HEK293 (cell line): ENCODE data around the gene HERC2.

Source experiments
- CTCF ChIA-PET: fragments of 350-600 bp; formaldehyde crosslinking; extraction: SDS; loops from one replicate; lab custom pipeline; 2021; ENCODE audit warnings: antibody characterized with exemption; lab: Yijun Ruan, JAX
- POLR2A ChIA-PET: fragments of 300-600 bp; formaldehyde crosslinking; extraction: SDS; loops from one replicate; lab custom pipeline; 2020; ENCODE audit warnings: antibody characterized with exemption, inconsistent platforms; lab: Yijun Ruan, JAX
- H3K27ac ChIP-seq: fragments of 200-500 bp; sonication (Bioruptor generic); 2 replicates; pipeline ENCODE4 v1.5.1; 2014; ENCODE audit warnings: low read depth, low read length, control low read depth, inconsistent platforms; ENCODE audit errors: extremely low read depth
- H3K36me3 ChIP-seq, 2 experiments: fragments of 200-500 bp in 1 of 2; sonication (Bioruptor generic) in 1 of 2; 1 replicate in 1 of 2; 2 replicates in 1 of 2; pipeline ENCODE4 v1.5.1; 2014 to 2017; ENCODE audit warnings: inconsistent platforms in 2 of 2, low read length in 2 of 2; ENCODE audit not compliant: control insufficient read depth in 2 of 2, insufficient read depth in 1 of 2
- H3K4me1 ChIP-seq: fragments of 200-500 bp; sonication (Bioruptor generic); 2 replicates; pipeline ENCODE4 v1.5.1; 2014; ENCODE audit warnings: mild to moderate bottlenecking, low read length, inconsistent platforms; ENCODE audit not compliant: control insufficient read depth, insufficient read depth
- H3K4me3 ChIP-seq: 2 replicates; pipeline ENCODE4 v1.5.1; 2011; ENCODE audit warnings: low read depth, mild to moderate bottlenecking, control low read depth, low read length, moderate library complexity
- H3K9me3 ChIP-seq: fragments of 200-500 bp; sonication (Bioruptor generic); 2 replicates; pipeline ENCODE4 v1.5.1; 2014; ENCODE audit warnings: low read depth, low read length, inconsistent platforms; ENCODE audit not compliant: control insufficient read depth, insufficient read depth
- BCL11A ChIP-seq: fragments of 450-650 bp; formaldehyde crosslinking; IDR thresholded peaks from 2 replicates; pipeline ENCODE4 v1.5.1; 2016; ENCODE audit warnings: low read depth, missing biosample characterization, missing genetic modification characterization
- IKZF3 ChIP-seq: fragments of 450-650 bp; IDR thresholded peaks from 2 replicates; pipeline ENCODE4 v1.5.0; 2018; ENCODE audit warnings: missing biosample characterization, mild to moderate bottlenecking, missing genetic modification characterization, moderate library complexity
- KLF16 ChIP-seq: fragments of 450-650 bp; formaldehyde crosslinking; IDR thresholded peaks from 2 replicates; pipeline ENCODE4 v1.5.1; 2017; ENCODE audit warnings: missing biosample characterization, missing genetic modification characterization
- SP2 ChIP-seq: fragments of 450-650 bp; formaldehyde crosslinking; IDR thresholded peaks from 2 replicates; pipeline ENCODE4 v1.5.1; 2016; ENCODE audit warnings: missing biosample characterization, missing genetic modification characterization
- TRIM28 ChIP-seq: IDR thresholded peaks from 2 replicates; pipeline ENCODE4 v1.6.1; 2011; ENCODE audit warnings: low read length, control low read depth, borderline replicate concordance
- ZEB2 ChIP-seq: fragments of 450-650 bp; formaldehyde crosslinking; IDR thresholded peaks from 2 replicates; pipeline ENCODE4 v1.5.1; 2016; ENCODE audit warnings: missing biosample characterization, missing genetic modification characterization
- ZNF24 ChIP-seq: fragments of 450-650 bp; formaldehyde crosslinking; IDR thresholded peaks from 2 replicates; pipeline ENCODE4 v1.5.1; 2016; ENCODE audit warnings: missing biosample characterization, missing genetic modification characterization
- ZNF341 ChIP-seq: fragments of 450-650 bp; formaldehyde crosslinking; IDR thresholded peaks from 2 replicates; pipeline ENCODE4; 2016; ENCODE audit warnings: low read depth, missing biosample characterization, missing genetic modification characterization
- ZNF426 ChIP-seq: fragments of 450-650 bp; formaldehyde crosslinking; IDR thresholded peaks from 2 replicates; pipeline ENCODE4 v1.5.1; 2017; ENCODE audit warnings: missing biosample characterization, missing genetic modification characterization, mild to moderate bottlenecking, inconsistent platforms, moderate library complexity
- ZNF560 ChIP-seq: fragments of 450-650 bp; formaldehyde crosslinking; IDR thresholded peaks from 2 replicates; pipeline ENCODE4 v1.5.1; 2017; ENCODE audit warnings: missing biosample characterization, missing genetic modification characterization, borderline replicate concordance
- TF ChIP-seq, protein P1 (sequence below): fragments of 450-650 bp; formaldehyde crosslinking; IDR thresholded peaks from 2 replicates; pipeline ENCODE4 v1.5.1; 2016; ENCODE audit warnings: missing biosample characterization, missing genetic modification characterization, low read depth
- TF ChIP-seq, protein P2 (sequence below): fragments of 450-650 bp; formaldehyde crosslinking; IDR thresholded peaks from 2 replicates; pipeline ENCODE4 v1.5.1; 2017; ENCODE audit warnings: missing biosample characterization, missing genetic modification characterization
- TF ChIP-seq, protein P3 (sequence below): fragments of 450-650 bp; IDR thresholded peaks from 2 replicates; pipeline ENCODE4 v1.5.1; 2018; ENCODE audit warnings: missing biosample characterization, missing genetic modification characterization
- TF ChIP-seq, protein P4 (sequence below): fragments of 450-650 bp; formaldehyde crosslinking; IDR thresholded peaks from 2 replicates; pipeline ENCODE4 v1.5.1; 2016; ENCODE audit warnings: missing biosample characterization, missing genetic modification characterization

HERC2 gene

DNA sequence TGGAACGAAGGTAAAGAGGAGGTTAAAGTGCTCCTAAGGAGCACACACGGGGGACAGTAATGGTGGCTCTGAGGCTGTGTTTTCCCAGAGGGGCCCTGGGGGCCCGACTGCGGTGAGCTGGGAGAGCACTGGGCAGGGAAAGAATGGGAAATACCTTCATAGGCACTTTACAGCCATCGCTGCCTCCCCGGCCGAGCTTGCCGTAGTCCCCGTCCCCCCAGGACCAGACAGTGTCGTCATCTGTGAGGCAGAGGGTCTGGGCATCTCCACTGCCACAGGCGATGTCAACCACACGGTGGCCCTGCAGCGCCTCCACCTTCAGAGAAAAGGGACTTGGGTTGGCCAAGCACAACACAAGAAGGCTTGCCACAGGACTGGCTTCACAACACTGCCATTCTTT, 190.0 kb downstream of the HERC2 start (continued):
- TF ChIP-seq, protein P1, sequence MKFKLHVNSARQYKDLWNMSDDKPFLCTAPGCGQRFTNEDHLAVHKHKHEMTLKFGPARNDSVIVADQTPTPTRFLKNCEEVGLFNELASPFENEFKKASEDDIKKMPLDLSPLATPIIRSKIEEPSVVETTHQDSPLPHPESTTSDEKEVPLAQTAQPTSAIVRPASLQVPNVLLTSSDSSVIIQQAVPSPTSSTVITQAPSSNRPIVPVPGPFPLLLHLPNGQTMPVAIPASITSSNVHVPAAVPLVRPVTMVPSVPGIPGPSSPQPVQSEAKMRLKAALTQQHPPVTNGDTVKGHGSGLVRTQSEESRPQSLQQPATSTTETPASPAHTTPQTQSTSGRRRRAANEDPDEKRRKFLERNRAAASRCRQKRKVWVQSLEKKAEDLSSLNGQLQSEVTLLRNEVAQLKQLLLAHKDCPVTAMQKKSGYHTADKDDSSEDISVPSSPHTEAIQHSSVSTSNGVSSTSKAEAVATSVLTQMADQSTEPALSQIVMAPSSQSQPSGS = no peak
- TF ChIP-seq KLF16 = no peak
- TF ChIP-seq SP2 (tag by site-specific recombination) = no peak
- no peak for TF ChIP-seq ZEB2 (tag by site-specific recombination)
- TF ChIP-seq, protein P2, sequence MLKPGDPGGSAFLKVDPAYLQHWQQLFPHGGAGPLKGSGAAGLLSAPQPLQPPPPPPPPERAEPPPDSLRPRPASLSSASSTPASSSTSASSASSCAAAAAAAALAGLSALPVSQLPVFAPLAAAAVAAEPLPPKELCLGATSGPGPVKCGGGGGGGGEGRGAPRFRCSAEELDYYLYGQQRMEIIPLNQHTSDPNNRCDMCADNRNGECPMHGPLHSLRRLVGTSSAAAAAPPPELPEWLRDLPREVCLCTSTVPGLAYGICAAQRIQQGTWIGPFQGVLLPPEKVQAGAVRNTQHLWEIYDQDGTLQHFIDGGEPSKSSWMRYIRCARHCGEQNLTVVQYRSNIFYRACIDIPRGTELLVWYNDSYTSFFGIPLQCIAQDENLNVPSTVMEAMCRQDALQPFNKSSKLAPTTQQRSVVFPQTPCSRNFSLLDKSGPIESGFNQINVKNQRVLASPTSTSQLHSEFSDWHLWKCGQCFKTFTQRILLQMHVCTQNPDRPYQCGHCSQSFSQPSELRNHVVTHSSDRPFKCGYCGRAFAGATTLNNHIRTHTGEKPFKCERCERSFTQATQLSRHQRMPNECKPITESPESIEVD (tag by site-specific recombination) = no peak
- no peak for TF ChIP-seq ZNF24

DNA sequence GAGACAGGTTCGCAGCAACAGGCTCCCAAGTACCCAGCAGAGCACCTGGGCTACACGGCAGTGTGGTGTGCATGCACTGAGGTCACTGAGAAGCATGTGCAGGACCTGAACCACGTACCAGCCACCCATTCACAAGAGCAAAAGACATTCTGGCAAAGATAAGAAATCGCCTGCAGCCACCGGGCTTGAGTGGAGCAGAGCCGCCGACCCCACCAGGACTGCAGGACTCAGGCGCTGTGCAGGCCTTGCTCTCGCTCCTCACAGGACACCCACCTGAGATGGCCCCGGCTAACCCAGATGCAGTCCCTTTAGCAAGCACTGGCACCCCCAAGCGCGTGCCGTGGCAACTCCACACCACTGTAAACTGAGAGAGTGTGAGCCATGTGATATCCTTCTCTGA, 190.6 kb downstream of the HERC2 start:
- CTCF ChIA-PET = no interaction called here
- Histone ChIP-seq H3K4me1 (no peaks in the 10 kb centered on the region), H3K36me3 (peaks cover 0 to 68% of the 10 kb centered on the region in 2 experiments; a peak in 1 of 3 replicates)

DNA sequence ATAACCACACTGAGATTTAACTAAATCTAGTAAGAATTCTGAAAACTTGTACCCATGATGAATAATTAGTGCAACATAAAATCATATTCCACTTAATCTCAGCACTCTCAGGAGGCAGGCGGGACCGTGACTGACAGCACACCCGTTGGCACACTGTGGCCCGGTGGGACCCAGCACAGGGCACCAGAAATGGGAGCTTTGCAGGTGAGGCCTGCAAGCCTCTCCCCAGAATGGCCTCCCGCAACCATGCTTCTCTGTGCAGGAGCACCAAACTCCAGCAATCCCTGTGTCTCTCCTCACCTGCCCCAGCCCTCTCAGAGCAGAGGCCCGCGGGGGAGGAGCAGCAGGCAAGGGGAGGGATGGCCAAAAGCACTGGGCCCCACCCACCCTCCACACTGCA, 191.3 kb downstream of the HERC2 start:
- peaks cover 0 to 68% of the 10 kb centered on the region in 2 experiments; a peak in 1 of 3 replicates for H3K36me3 ChIP-seq
- H3K9me3 ChIP-seq = no peaks in the 10 kb centered on the region
- H3K4me3 ChIP-seq = no peak overlapping the region
- TF ChIP-seq, protein P2 (tag by site-specific recombination) = no peak
- TF ChIP-seq TRIM28 = no peak
- TF ChIP-seq BCL11A (tag by site-specific recombination) = no peak
- TF ChIP-seq, protein P3, sequence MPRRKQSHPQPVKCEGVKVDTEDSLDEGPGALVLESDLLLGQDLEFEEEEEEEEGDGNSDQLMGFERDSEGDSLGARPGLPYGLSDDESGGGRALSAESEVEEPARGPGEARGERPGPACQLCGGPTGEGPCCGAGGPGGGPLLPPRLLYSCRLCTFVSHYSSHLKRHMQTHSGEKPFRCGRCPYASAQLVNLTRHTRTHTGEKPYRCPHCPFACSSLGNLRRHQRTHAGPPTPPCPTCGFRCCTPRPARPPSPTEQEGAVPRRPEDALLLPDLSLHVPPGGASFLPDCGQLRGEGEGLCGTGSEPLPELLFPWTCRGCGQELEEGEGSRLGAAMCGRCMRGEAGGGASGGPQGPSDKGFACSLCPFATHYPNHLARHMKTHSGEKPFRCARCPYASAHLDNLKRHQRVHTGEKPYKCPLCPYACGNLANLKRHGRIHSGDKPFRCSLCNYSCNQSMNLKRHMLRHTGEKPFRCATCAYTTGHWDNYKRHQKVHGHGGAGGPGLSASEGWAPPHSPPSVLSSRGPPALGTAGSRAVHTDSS (tag by site-specific recombination) = no peak
- no peaks in the 10 kb centered on the region for H3K4me1 ChIP-seq
- ChIA-PET POLR2A (no interaction called here), CTCF (no interaction called here)
- no peak overlapping the region for H3K27ac ChIP-seq

More for the DNA sequence above, 190.6 kb downstream of the HERC2 start:
- POLR2A ChIA-PET = no interaction called here
- H3K9me3 ChIP-seq = no peaks in the 10 kb centered on the region
- no peak overlapping the region for H3K4me3 ChIP-seq
- H3K27ac ChIP-seq = no peak overlapping the region
- TF ChIP-seq ZNF560 (tag by site-specific recombination) = no peak
- no peak for TF ChIP-seq IKZF3 (tag by site-specific recombination)
- no peak for TF ChIP-seq ZNF341 (tag by site-specific recombination)

DNA sequence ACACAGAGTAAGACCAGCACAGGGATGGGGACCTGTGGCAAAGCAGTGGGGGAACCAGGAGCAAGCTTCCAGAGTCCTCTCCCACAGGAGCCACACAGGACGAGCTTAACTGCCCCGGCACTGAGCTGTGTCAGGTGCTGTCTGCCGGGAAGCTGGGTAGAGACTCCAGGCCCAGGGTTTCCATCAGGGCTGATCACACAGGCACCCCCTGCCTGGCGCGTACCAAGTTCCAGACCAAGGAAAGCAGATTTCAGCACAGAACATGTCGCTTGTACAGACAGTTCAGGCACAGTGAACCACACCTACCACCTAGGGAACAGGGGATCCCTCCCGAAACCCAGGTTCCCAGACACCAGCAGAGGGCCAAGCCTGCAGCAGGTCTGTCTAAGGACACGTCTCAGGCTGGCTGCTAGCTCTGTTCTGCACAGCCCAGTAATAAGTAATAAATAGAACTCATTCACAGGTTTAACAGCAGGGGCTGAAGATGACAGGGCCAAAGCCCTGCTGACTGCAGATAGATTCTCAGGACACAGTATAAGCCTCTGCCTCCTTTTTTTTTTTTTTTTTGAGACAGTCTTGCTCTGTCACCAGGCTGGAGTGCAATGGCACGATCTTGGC, 192.6 kb downstream of the HERC2 start:
- H3K4me1 ChIP-seq = no peaks in the 10 kb centered on the region
- no peaks in the 10 kb centered on the region for H3K9me3 ChIP-seq
- no peak overlapping the region for H3K27ac ChIP-seq
- TF ChIP-seq, protein P4, sequence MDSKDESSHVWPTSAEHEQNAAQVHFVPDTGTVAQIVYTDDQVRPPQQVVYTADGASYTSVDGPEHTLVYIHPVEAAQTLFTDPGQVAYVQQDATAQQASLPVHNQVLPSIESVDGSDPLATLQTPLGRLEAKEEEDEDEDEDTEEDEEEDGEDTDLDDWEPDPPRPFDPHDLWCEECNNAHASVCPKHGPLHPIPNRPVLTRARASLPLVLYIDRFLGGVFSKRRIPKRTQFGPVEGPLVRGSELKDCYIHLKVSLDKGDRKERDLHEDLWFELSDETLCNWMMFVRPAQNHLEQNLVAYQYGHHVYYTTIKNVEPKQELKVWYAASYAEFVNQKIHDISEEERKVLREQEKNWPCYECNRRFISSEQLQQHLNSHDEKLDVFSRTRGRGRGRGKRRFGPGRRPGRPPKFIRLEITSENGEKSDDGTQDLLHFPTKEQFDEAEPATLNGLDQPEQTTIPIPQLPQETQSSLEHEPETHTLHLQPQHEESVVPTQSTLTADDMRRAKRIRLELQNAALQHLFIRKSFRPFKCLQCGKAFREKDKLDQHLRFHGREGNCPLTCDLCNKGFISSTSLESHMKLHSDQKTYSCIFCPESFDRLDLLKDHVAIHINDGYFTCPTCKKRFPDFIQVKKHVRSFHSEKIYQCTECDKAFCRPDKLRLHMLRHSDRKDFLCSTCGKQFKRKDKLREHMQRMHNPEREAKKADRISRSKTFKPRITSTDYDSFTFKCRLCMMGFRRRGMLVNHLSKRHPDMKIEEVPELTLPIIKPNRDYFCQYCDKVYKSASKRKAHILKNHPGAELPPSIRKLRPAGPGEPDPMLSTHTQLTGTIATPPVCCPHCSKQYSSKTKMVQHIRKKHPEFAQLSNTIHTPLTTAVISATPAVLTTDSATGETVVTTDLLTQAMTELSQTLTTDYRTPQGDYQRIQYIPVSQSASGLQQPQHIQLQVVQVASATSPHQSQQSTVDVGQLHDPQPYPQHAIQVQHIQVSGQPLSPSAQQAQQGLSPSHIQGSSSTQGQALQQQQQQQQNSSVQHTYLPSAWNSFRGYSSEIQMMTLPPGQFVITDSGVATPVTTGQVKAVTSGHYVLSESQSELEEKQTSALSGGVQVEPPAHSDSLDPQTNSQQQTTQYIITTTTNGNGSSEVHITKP (tag by site-specific recombination) = 0 out of 2 replicates have a peak, but pooled peaks have one; percentile 35
- no peak for TF ChIP-seq ZNF426 (tag by site-specific recombination)
- POLR2A ChIA-PET = no interaction called here
- H3K36me3 ChIP-seq = peaks cover 0 to 70% of the 10 kb centered on the region in 2 experiments; a peak in 1 of 3 replicates
- CTCF ChIA-PET = no interaction called here
- H3K4me3 ChIP-seq = no peak overlapping the region
